H1 (cell line): ENCODE measurements around the gene CCT5. TPM values are rescaled to one million over a fixed set of nuclear protein-coding genes. Genes with fewer than 3 reads are reported as not detected.

Source experiments
- CTCF ChIA-PET: fragments of 300-600 bp; sonication (Branson Sonifier 250); formaldehyde crosslinking; loops from one replicate; lab custom pipeline; 2021; ENCODE audit not compliant: partially characterized antibody; lab: Charles Lee
- POLR2A ChIA-PET: fragments of 300-600 bp; sonication (Branson Sonifier 250); formaldehyde crosslinking; loops from one replicate; lab custom pipeline; 2021; ENCODE audit warnings: inconsistent platforms; ENCODE audit not compliant: partially characterized antibody; lab: Charles Lee
- DNase-seq, 2 experiments: peaks; one replicate each; pipeline versions ENCODE4 v3.0.0 to v3.0.0-alpha.2; 2010 to 2022; ENCODE audit warnings: low spot score in 2 of 2, low read depth in 1 of 2, mixed read lengths in 1 of 2
- FAIRE-seq: peaks from 2 replicates; lab custom pipeline; 2011; peaks lifted over from hg19 to GRCh38; lab: Jason Lieb, UNC
- H2AFZ ChIP-seq: 2 replicates; pipeline ENCODE4 v1.8.1; 2012; ENCODE audit warnings: low read length, inconsistent platforms
- H2AK5ac ChIP-seq: 2 replicates; pipeline ENCODE4 v1.6.1; 2013; ENCODE audit warnings: low read depth, low read length
- H2BK120ac ChIP-seq: replicated peaks from 2 replicates; pipeline ENCODE3; 2013; ENCODE audit warnings: low read depth, low read length, inconsistent platforms
- H2BK12ac ChIP-seq: 2 replicates; pipeline ENCODE4 v1.6.1; 2013; ENCODE audit warnings: low read depth, low read length
- H2BK15ac ChIP-seq: 2 replicates; pipeline ENCODE4 v1.6.1; 2013; ENCODE audit warnings: low read length
- H2BK20ac ChIP-seq: 2 replicates; pipeline ENCODE4 v1.6.1; 2013; ENCODE audit warnings: low read length
- H2BK5ac ChIP-seq: 2 replicates; pipeline ENCODE4 v1.6.1; 2013; ENCODE audit warnings: low read depth, low read length
- H3K14ac ChIP-seq: 2 replicates; pipeline ENCODE4 v1.6.1; 2013; ENCODE audit warnings: inconsistent platforms; ENCODE audit not compliant: insufficient read length
- H3K18ac ChIP-seq: 2 replicates; pipeline ENCODE4 v1.6.1; 2013; ENCODE audit warnings: low read length; ENCODE audit errors: extremely low read depth
- H3K23ac ChIP-seq: 2 replicates; pipeline ENCODE4 v1.6.1; 2013; ENCODE audit warnings: inconsistent platforms; ENCODE audit not compliant: insufficient read length
- H3K23me2 ChIP-seq: 2 replicates; pipeline ENCODE4 v1.6.1; 2013; ENCODE audit warnings: low read depth, low read length
- H3K27ac ChIP-seq: 2 replicates; pipeline ENCODE4 v1.6.1; 2011; ENCODE audit warnings: low read depth, low read length, inconsistent platforms
- H3K27me3 ChIP-seq, 4 experiments: replicated peaks in 1 of 4; 1 replicate in 1 of 4; 2 replicates in 3 of 4; pipeline versions ENCODE4 v1.6.1 to v1.8.1; 2011 to 2013; ENCODE audit warnings: low read length in 3 of 4, mild to moderate bottlenecking in 3 of 4, inconsistent platforms in 2 of 4, mixed read lengths in 2 of 4, moderate library complexity in 1 of 4; ENCODE audit not compliant: control insufficient read depth in 3 of 4, insufficient read depth in 3 of 4; ENCODE audit errors: extremely low read depth in 1 of 4
- H3K36me3 ChIP-seq, 4 experiments: 2 replicates each; pipeline versions ENCODE4 v1.6.1 to v1.8.1; 2011 to 2013; ENCODE audit warnings: mild to moderate bottlenecking in 4 of 4, low read length in 3 of 4, moderate library complexity in 2 of 4, control low read depth in 1 of 4, inconsistent platforms in 1 of 4; ENCODE audit not compliant: insufficient read depth in 4 of 4, control insufficient read depth in 2 of 4
- H3K4ac ChIP-seq: replicated peaks from 2 replicates; pipeline ENCODE3; 2013; ENCODE audit warnings: low read length, low read depth, mixed read lengths, inconsistent platforms; ENCODE audit not compliant: insufficient read length
- H3K4me1 ChIP-seq, 4 experiments: replicated peaks in 1 of 4; 1 replicate in 1 of 4; 2 replicates in 3 of 4; pipeline versions ENCODE4 v1.6.1 to v1.8.1; 2011 to 2013; ENCODE audit warnings: low read length in 3 of 4, inconsistent platforms in 2 of 4, mixed read lengths in 1 of 4; ENCODE audit not compliant: insufficient read depth in 4 of 4, control insufficient read depth in 3 of 4
- H3K4me2 ChIP-seq, 2 experiments: 2 replicates each; pipeline versions ENCODE4 v1.6.1 to v1.8.1; 2011 to 2013; ENCODE audit warnings: low read depth in 2 of 2, low read length in 2 of 2, control low read depth in 1 of 2, inconsistent platforms in 1 of 2, mild to moderate bottlenecking in 1 of 2; ENCODE audit not compliant: insufficient read depth in 1 of 2
- H3K4me3 ChIP-seq, 4 experiments: fragments of 200-600, 300-600 bp in 1 of 4; sonication (generic), shearing (Covaris generic), sonication (Bioruptor Twin) in 1 of 4; 2 replicates each; pipeline versions ENCODE4 v1.5.1 to v1.8.1; 2011 to 2016; ENCODE audit warnings: low read length in 4 of 4, low read depth in 3 of 4, control low read depth in 2 of 4, inconsistent platforms in 2 of 4, mild to moderate bottlenecking in 2 of 4, mixed read lengths in 1 of 4, moderate library complexity in 1 of 4; ENCODE audit not compliant: insufficient read depth in 2 of 4; ENCODE audit errors: extremely low read depth in 1 of 4
- H3K56ac ChIP-seq: replicated peaks from 2 replicates; pipeline ENCODE3; 2013; ENCODE audit warnings: low read depth, mild to moderate bottlenecking, mixed read lengths, low read length, inconsistent platforms; ENCODE audit not compliant: insufficient read length
- H3K79me1 ChIP-seq: 2 replicates; pipeline ENCODE4 v1.6.1; 2013; ENCODE audit warnings: low read depth, low read length, control low read depth
- H3K79me2 ChIP-seq, 2 experiments: 2 replicates each; pipeline versions ENCODE4 v1.6.1 to v1.8.1; 2012 to 2013; ENCODE audit warnings: low read length in 2 of 2, mild to moderate bottlenecking in 2 of 2, inconsistent platforms in 1 of 2; ENCODE audit not compliant: insufficient read depth in 2 of 2, control insufficient read depth in 1 of 2
- H3K9ac ChIP-seq, 4 experiments: replicated peaks in 1 of 4; 1 replicate in 1 of 4; 2 replicates in 3 of 4; pipeline versions ENCODE4 v1.6.1 to v1.8.1; 2011 to 2013; ENCODE audit warnings: low read depth in 3 of 4, low read length in 3 of 4, control low read depth in 2 of 4, mild to moderate bottlenecking in 2 of 4, moderate library complexity in 2 of 4, inconsistent platforms in 1 of 4; ENCODE audit errors: extremely low read depth in 1 of 4
- H3K9me3 ChIP-seq, 2 experiments: 2 replicates each; pipeline versions ENCODE4 v1.6.1 to v1.8.1; 2012 to 2013; ENCODE audit warnings: mild to moderate bottlenecking in 2 of 2, moderate library complexity in 2 of 2, control low read depth in 1 of 2, inconsistent platforms in 1 of 2, low read depth in 1 of 2, low read length in 1 of 2, mixed read lengths in 1 of 2; ENCODE audit not compliant: insufficient read depth in 2 of 2
- H4K20me1 ChIP-seq, 2 experiments: replicated peaks in 1 of 2; 2 replicates each; pipeline versions ENCODE3 to v1.8.1; 2011 to 2013; ENCODE audit warnings: inconsistent platforms in 2 of 2, low read length in 2 of 2, mild to moderate bottlenecking in 1 of 2; ENCODE audit not compliant: insufficient read depth in 2 of 2, control insufficient read depth in 1 of 2
- H4K5ac ChIP-seq: 2 replicates; pipeline ENCODE4 v1.6.1; 2013; ENCODE audit warnings: low read length, low read depth, mixed read lengths, inconsistent platforms; ENCODE audit not compliant: insufficient read length
- H4K8ac ChIP-seq: 2 replicates; pipeline ENCODE4 v1.8.0; 2013; ENCODE audit warnings: mild to moderate bottlenecking, moderate library complexity, low read length, inconsistent platforms; ENCODE audit not compliant: insufficient read depth; ENCODE audit errors: extremely low read depth
- H4K91ac ChIP-seq: replicated peaks from 2 replicates; pipeline ENCODE3; 2013; ENCODE audit warnings: low read length, mixed read lengths, inconsistent platforms; ENCODE audit not compliant: insufficient read length
- BRCA1 ChIP-seq: IDR thresholded peaks from 2 replicates; pipeline ENCODE4 v1.6.1; 2012; ENCODE audit warnings: low read depth, low read length, improper control_type of control experiment
- CBX5 ChIP-seq: fragments of 300-800, 300-1000 bp; sonication (generic); IDR thresholded peaks from 2 replicates; pipeline ENCODE4 v1.7.1; 2016; ENCODE audit warnings: antibody characterized with exemption, low read length, low read depth
- CHD1 ChIP-seq: IDR thresholded peaks from 2 replicates; pipeline ENCODE4 v1.6.1; 2012; ENCODE audit warnings: low read depth, low read length, improper control_type of control experiment
- CHD2 ChIP-seq: IDR thresholded peaks from 2 replicates; pipeline ENCODE4 v1.6.1; 2012; ENCODE audit warnings: low read length, improper control_type of control experiment
- CREB1 ChIP-seq: IDR thresholded peaks from 2 replicates; pipeline ENCODE4 v1.6.1; 2012; ENCODE audit warnings: inconsistent platforms
- GABPA ChIP-seq: IDR thresholded peaks from 2 replicates; pipeline ENCODE4 v1.6.1; 2011; ENCODE audit warnings: mild to moderate bottlenecking, low read length, moderate library complexity, borderline replicate concordance; ENCODE audit not compliant: insufficient read depth
- KDM4A ChIP-seq: IDR thresholded peaks from one replicate; pipeline ENCODE4 v1.7.1; 2012; ENCODE audit warnings: low read depth, mild to moderate bottlenecking, moderate library complexity, low read length, inconsistent platforms; ENCODE audit not compliant: severe bottlenecking
- RFX5 ChIP-seq: IDR thresholded peaks from 2 replicates; pipeline ENCODE4 v1.6.1; 2011; ENCODE audit warnings: low read depth, low read length, improper control_type of control experiment, borderline replicate concordance
- RNF2 ChIP-seq: fragments of 200-900, 300-1000 bp; sonication (generic); IDR thresholded peaks from 2 replicates; pipeline ENCODE4 v1.7.1; 2016; ENCODE audit warnings: borderline replicate concordance, low read depth, mild to moderate bottlenecking, antibody characterized with exemption, low read length; ENCODE audit not compliant: poor library complexity, severe bottlenecking; ENCODE audit errors: missing control alignments
- RXRA ChIP-seq: IDR thresholded peaks from 2 replicates; pipeline ENCODE4 v1.6.1; 2011; ENCODE audit warnings: low read depth, mild to moderate bottlenecking, low read length, moderate library complexity; ENCODE audit not compliant: insufficient read depth
- SP1 ChIP-seq: IDR thresholded peaks from 2 replicates; pipeline ENCODE4 v1.6.1; 2011; ENCODE audit warnings: low read depth, low read length
- YY1 ChIP-seq: IDR thresholded peaks from 2 replicates; pipeline ENCODE4 v1.6.1; 2011; ENCODE audit warnings: low read depth, mild to moderate bottlenecking, low read length
- ZNF274 ChIP-seq: IDR thresholded peaks from 2 replicates; pipeline ENCODE4 v1.7.0; 2012; ENCODE audit warnings: low read length, borderline replicate concordance; ENCODE audit errors: extremely low read depth
- WGBS, 2 experiments: shearing (Covaris generic) in 1 of 2; methylation state at CpG; one replicate each; pipeline versions ENCODE4 v1.1.6 to v1.1.7; 2013 to 2015; ENCODE audit warnings: low lambda C conversion rate in 2 of 2, mixed read lengths in 2 of 2, inconsistent platforms in 1 of 2, low coverage in 1 of 2, missing lambda C conversion rate in 1 of 2; ENCODE audit not compliant: insufficient replicate concordance in 2 of 2, insufficient coverage in 1 of 2, insufficient read length in 1 of 2; ENCODE audit errors: extremely low coverage in 1 of 2, missing lambda C conversion rate in 1 of 2; 5-methylcytosine and 5-hydroxymethylcytosine counted together
- polyA plus RNA-seq, 7 experiments: library from polyadenylated mRNA; depleted of rRNA in 3 of 7; stranded (reverse) in 5 of 7; unstranded in 2 of 7; fragments of >200 nt in 5 of 7; fragments of 200-250 nt in 2 of 7; gene quantifications; 1 replicate in 5 of 7; 2 replicates in 1 of 7; 4 replicates in 1 of 7; pipeline versions ENCODE4 v1.2.1 to v1.2.3, GENCODE V29; 2011 to 2013; ENCODE audit warnings: missing spikeins in 2 of 7, mixed read lengths in 2 of 7
- total RNA-seq: library from RNA; stranded (reverse); fragmentation: NEBNext Ultra II Directional; extraction: Animal tissue kit (Norgen Biotek cat#: 25700); gene quantifications from 2 replicates; pipeline ENCODE4 v1.2.1, GENCODE V29; 2021

CCT5 gene
- total and polyA plus RNA-seq, 2 of the 8 experiments (the other 6 are each of a cell fraction or from before 2014, with no cell fraction given): 425 to 549 TPM

DNA sequence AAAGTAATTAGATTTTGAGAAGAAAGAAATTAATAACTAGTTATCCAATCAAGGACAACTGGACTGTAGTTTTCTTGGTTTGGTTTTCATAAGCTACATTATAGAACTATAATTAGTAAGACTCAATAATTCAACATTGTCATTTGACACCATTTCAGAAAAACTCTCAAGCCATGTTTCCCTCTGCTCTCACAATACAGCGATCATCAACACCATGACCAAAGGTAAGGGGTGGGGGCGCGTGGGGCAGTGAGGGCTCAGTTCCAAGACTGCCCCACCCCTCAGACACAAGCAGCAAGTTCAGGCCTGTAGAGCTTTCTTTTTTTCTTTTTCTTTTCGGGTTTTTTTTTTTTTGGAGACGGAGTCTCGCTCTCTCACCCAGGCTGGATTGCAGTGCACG lies 51.2 kb downstream of the CCT5 start:
- H2BK120ac ChIP-seq: no peak overlapping the region
- H3K36me3 ChIP-seq: no peaks in the 10 kb centered on the region
- H3K23me2 ChIP-seq: no peaks in the 10 kb centered on the region
- H2BK12ac ChIP-seq: no peak overlapping the region
- H4K5ac ChIP-seq: no peak overlapping the region
- ChIA-PET POLR2A (interaction anchor here (0.8 to 1.1 kb wide), 2 partner anchors 10 to 46 kb away, joined by 3 read pairs; no protein-coding TSS in a partner anchor), CTCF (interaction anchor here (3.2 kb wide), 1 partner anchor 18 kb away, joined by 7 read pairs; no protein-coding TSS in a partner anchor)
- no peak overlapping the region for H2AFZ ChIP-seq
- no peak overlapping the region for H3K4me3 ChIP-seq
- no peak overlapping the region for H2BK15ac ChIP-seq
- no peak overlapping the region for H3K23ac ChIP-seq
- no peak overlapping the region for H3K14ac ChIP-seq
- H3K4me2 ChIP-seq: no peak overlapping the region
- no peaks in the 10 kb centered on the region for H3K27me3 ChIP-seq
- no peak overlapping the region for H3K27ac ChIP-seq
- no peak overlapping the region for H3K9ac ChIP-seq
- no peak overlapping the region for H3K18ac ChIP-seq
- H3K9me3 ChIP-seq: 0 out of 4 replicates have a peak, but pooled peaks cover 0 to 5% of the 10 kb centered on the region in 2 experiments
- H2AK5ac ChIP-seq: no peak overlapping the region
- H2BK5ac ChIP-seq: no peak overlapping the region
- no peaks in the 10 kb centered on the region for H3K79me2 ChIP-seq
- no peak overlapping the region for H2BK20ac ChIP-seq
- 93% methylated on average over 4 of the region's 7 CpGs; no CpG with 5 or more reads in 1 of the 2 experiments for WGBS, 2 experiments
- DNase-seq (no peak), FAIRE-seq (no peak)
- H3K4ac ChIP-seq: no peak overlapping the region
- peaks cover 0 to 6% of the 10 kb centered on the region in 2 experiments for H4K20me1 ChIP-seq
- H3K56ac ChIP-seq: no peak overlapping the region
- H4K8ac ChIP-seq: no peak overlapping the region
- H3K4me1 ChIP-seq: peaks cover 0 to 5% (median under 1%) of the 10 kb centered on the region in 4 experiments; a peak in 2 of 7 replicates
- no peaks in the 10 kb centered on the region for H3K79me1 ChIP-seq
- no peak overlapping the region for H4K91ac ChIP-seq
- TF ChIP-seq CHD2 (no peak), ZNF274 (no peak), RNF2 (no peak), KDM4A (no peak), GABPA (no peak), YY1 (no peak), CHD1 (no peak), CBX5 (no peak), BRCA1 (no peak), RXRA (no peak), CREB1 (no peak), RFX5 (no peak), SP1 (no peak)
